ENCODE measurements around the gene CPNE7. TPM values are rescaled to one million over a fixed set of nuclear protein-coding genes. Genes with fewer than 3 reads are reported as not detected.
"Not testable (repeated sequence)": the region's sequence is repeated elsewhere in the genome, so short reads cannot be mapped to it uniquely, and the experiment has no call there.

Gene CPNE7
- polyA plus RNA-seq, 1 donor = 11.7 TPM

GRCh38 chr16:89567656-89568594, 7.6 kb upstream of the CPNE7 start:
- peaks cover 47% of the 10 kb centered on the region for H3K4me1 ChIP-seq (ENCODE audit: control insufficient read depth, insufficient read depth, low read length)
- no peak overlapping the region for H3K27ac ChIP-seq (ENCODE audit: low read length)
- H3K4me3 ChIP-seq (ENCODE audit: low read length) = no peak overlapping the region
- H3K9me3 ChIP-seq (ENCODE audit: control insufficient read depth, low read depth, low read length) = peaks cover 2% of the 10 kb centered on the region
- WGBS (ENCODE audit: insufficient coverage, low lambda C conversion rate) = 100% methylated on average over 1 of the region's 30 CpGs
- peaks cover 20% of the 10 kb centered on the region for H3K36me3 ChIP-seq (ENCODE audit: control insufficient read depth, insufficient read depth, low read length)
- no peak for DNase-seq
- H3K27me3 ChIP-seq (ENCODE audit: control insufficient read depth, insufficient read depth, low read length) = peaks cover 5% of the 10 kb centered on the region

- H3K27me3 ChIP-seq (ENCODE audit: control insufficient read depth, insufficient read depth, low read length) = peaks cover 15% of the 10 kb centered on the region
- WGBS (ENCODE audit: insufficient coverage, low lambda C conversion rate) = no CpG with 5 or more reads among the region's 23 CpGs
These were observed 5.8 kb upstream of the CPNE7 start for GRCh38 chr16:89569506-89570341.

GRCh38 chr16:89570342-89570923, 5.1 kb upstream of the CPNE7 start:
- peaks cover 2% of the 10 kb centered on the region for H3K9me3 ChIP-seq (ENCODE audit: control insufficient read depth, low read depth, low read length)
- H3K4me1 ChIP-seq (ENCODE audit: control insufficient read depth, insufficient read depth, low read length) = peaks cover 37% of the 10 kb centered on the region
- DNase-seq = no peak
- H3K27ac ChIP-seq (ENCODE audit: low read length) = no peak overlapping the region
- no peaks in the 10 kb centered on the region for H3K36me3 ChIP-seq (ENCODE audit: control insufficient read depth, insufficient read depth, low read length)
- no CpG with 5 or more reads among the region's 30 CpGs for WGBS (ENCODE audit: insufficient coverage, low lambda C conversion rate)
- no peak overlapping the region for H3K4me3 ChIP-seq (ENCODE audit: low read length)
- H3K27me3 ChIP-seq (ENCODE audit: control insufficient read depth, insufficient read depth, low read length) = peaks cover 22% of the 10 kb centered on the region

More at GRCh38 chr16:89569506-89570341, 5.8 kb upstream of the CPNE7 start:
- Histone ChIP-seq H3K4me3 (ENCODE audit: low read length) (no peak overlapping the region), H3K4me1 (ENCODE audit: control insufficient read depth, insufficient read depth, low read length) (peaks cover 39% of the 10 kb centered on the region), H3K9me3 (ENCODE audit: control insufficient read depth, low read depth, low read length) (peaks cover 2% of the 10 kb centered on the region), H3K27ac (ENCODE audit: low read length) (no peak overlapping the region), H3K36me3 (ENCODE audit: control insufficient read depth, insufficient read depth, low read length) (peaks cover 2% of the 10 kb centered on the region)
- no peak for DNase-seq

- H3K9me3 ChIP-seq (ENCODE audit: control insufficient read depth, low read depth, low read length); H3K27ac ChIP-seq (ENCODE audit: low read length); H3K4me3 ChIP-seq (ENCODE audit: low read length); H3K36me3 ChIP-seq (ENCODE audit: control insufficient read depth, insufficient read depth, low read length); DNase-seq: not testable (repeated sequence)
- Histone ChIP-seq H3K4me1 (ENCODE audit: control insufficient read depth, insufficient read depth, low read length) (peaks cover 31% of the 10 kb centered on the region), H3K27me3 (ENCODE audit: control insufficient read depth, insufficient read depth, low read length) (peaks cover 26% of the 10 kb centered on the region)
- WGBS (ENCODE audit: insufficient coverage, low lambda C conversion rate) = 80% methylated on average over 2 of the region's 36 CpGs
These were observed 4.5 kb upstream of the CPNE7 start for GRCh38 chr16:89570983-89571598.

GRCh38 chr16:89571636-89572035, 3.9 kb upstream of the CPNE7 start:
- Histone ChIP-seq H3K9me3 (ENCODE audit: control insufficient read depth, low read depth, low read length) (peaks cover 7% of the 10 kb centered on the region), H3K27me3 (ENCODE audit: control insufficient read depth, insufficient read depth, low read length) (peaks cover 32% of the 10 kb centered on the region), H3K36me3 (ENCODE audit: control insufficient read depth, insufficient read depth, low read length) (no peaks in the 10 kb centered on the region), H3K4me3 (ENCODE audit: low read length) (no peak overlapping the region), H3K4me1 (ENCODE audit: control insufficient read depth, insufficient read depth, low read length) (peaks cover 26% of the 10 kb centered on the region), H3K27ac (ENCODE audit: low read length) (no peak overlapping the region)
- DNase-seq = no peak
- no CpG with 5 or more reads among the region's 18 CpGs for WGBS (ENCODE audit: insufficient coverage, low lambda C conversion rate)

GRCh38 chr16:89572073-89572484, 3.5 kb upstream of the CPNE7 start:
- Histone ChIP-seq H3K4me3 (ENCODE audit: low read length) (no peak overlapping the region), H3K27me3 (ENCODE audit: control insufficient read depth, insufficient read depth, low read length) (peaks cover 36% of the 10 kb centered on the region)
- no CpG with 5 or more reads among the region's 14 CpGs for WGBS (ENCODE audit: insufficient coverage, low lambda C conversion rate)

GRCh38 chr16:89572485-89573205, 2.9 kb upstream of the CPNE7 start:
- Histone ChIP-seq H3K27me3 (ENCODE audit: control insufficient read depth, insufficient read depth, low read length) (peaks cover 39% of the 10 kb centered on the region), H3K4me1 (ENCODE audit: control insufficient read depth, insufficient read depth, low read length) (peaks cover 26% of the 10 kb centered on the region), H3K9me3 (ENCODE audit: control insufficient read depth, low read depth, low read length) (peaks cover 12% of the 10 kb centered on the region), H3K36me3 (ENCODE audit: control insufficient read depth, insufficient read depth, low read length) (no peaks in the 10 kb centered on the region), H3K4me3 (ENCODE audit: low read length) (no peak overlapping the region), H3K27ac (ENCODE audit: low read length) (no peak overlapping the region)
- DNase-seq = peak in 1 of 2 donors; percentile 61
- WGBS (ENCODE audit: insufficient coverage, low lambda C conversion rate) = no CpG with 5 or more reads among the region's 19 CpGs

More at GRCh38 chr16:89572073-89572484, 3.5 kb upstream of the CPNE7 start:
- Histone ChIP-seq H3K9me3 (ENCODE audit: control insufficient read depth, low read depth, low read length) (peaks cover 11% of the 10 kb centered on the region), H3K36me3 (ENCODE audit: control insufficient read depth, insufficient read depth, low read length) (no peaks in the 10 kb centered on the region), H3K27ac (ENCODE audit: low read length) (no peak overlapping the region), H3K4me1 (ENCODE audit: control insufficient read depth, insufficient read depth, low read length) (peaks cover 26% of the 10 kb centered on the region)
- DNase-seq = no peak

GRCh38 chr16:89573826-89574680, 1.5 kb upstream of the CPNE7 start:
- Histone ChIP-seq H3K4me3 (ENCODE audit: low read length) (no peak overlapping the region), H3K36me3 (ENCODE audit: control insufficient read depth, insufficient read depth, low read length) (no peaks in the 10 kb centered on the region), H3K27me3 (ENCODE audit: control insufficient read depth, insufficient read depth, low read length) (peaks cover 40% of the 10 kb centered on the region), H3K9me3 (ENCODE audit: control insufficient read depth, low read depth, low read length) (peaks cover 12% of the 10 kb centered on the region), H3K27ac (ENCODE audit: low read length) (no peak overlapping the region), H3K4me1 (ENCODE audit: control insufficient read depth, insufficient read depth, low read length) (peaks cover 26% of the 10 kb centered on the region)
- no peak for DNase-seq
- no CpG with 5 or more reads among the region's 31 CpGs for WGBS (ENCODE audit: insufficient coverage, low lambda C conversion rate)

Measured in large intestine (tissue), 3 donors.